HG03469 (cell line): Measurements from ENCODE around the gene GGCX.
"Not testable (repeated sequence)": the region's sequence is repeated elsewhere in the genome, so short reads cannot be mapped to it uniquely, and the experiment has no call there.

Experiments used
- ATAC-seq: cut with Tn5 transposase; IDR thresholded peaks from one replicate; pipeline ENCODE4 v1.9.1; 2021; ENCODE audit warnings: mild to moderate bottlenecking, moderate library complexity, moderate number of reproducible peaks; ENCODE audit not compliant: unreplicated experiment

The GGCX gene

DNA sequence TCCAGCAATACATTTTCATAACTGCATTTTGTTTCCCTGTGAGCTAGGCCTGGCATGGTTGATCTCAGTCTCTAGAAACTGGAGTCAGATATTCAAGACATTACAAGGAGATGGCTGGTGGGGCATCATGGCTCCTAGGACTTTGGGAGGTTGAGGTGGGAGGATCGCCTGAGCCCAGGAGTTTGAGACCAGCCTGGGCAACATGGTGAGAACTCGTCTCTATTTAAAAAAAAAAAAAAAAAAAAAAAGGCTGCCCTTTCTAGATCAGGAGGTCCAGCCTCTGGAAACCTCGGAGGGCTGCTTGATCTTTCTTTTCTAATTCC lies 15.7 kb upstream of the GGCX start:
- ATAC-seq, result no peak

DNA sequence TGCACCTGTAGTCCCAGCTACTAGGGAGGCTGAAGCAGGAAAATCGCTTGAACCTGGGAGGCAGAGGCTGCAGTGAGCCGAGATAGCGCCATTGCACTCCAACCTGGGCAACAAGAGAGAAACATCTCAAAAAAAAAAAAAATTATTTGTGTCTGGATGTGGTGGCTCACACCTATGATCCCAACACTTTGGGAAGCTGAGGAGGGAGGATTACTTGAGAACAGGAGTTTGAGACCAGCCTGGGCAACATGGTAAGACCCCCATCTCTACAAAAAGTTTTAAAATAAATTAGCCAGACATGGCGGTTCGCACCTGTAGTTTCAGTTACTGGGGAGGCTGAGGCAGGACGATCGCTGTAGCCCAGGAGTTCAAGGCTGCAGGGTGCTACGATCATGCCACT lies 14.4 kb upstream of the GGCX start:
- no peak for ATAC-seq

DNA sequence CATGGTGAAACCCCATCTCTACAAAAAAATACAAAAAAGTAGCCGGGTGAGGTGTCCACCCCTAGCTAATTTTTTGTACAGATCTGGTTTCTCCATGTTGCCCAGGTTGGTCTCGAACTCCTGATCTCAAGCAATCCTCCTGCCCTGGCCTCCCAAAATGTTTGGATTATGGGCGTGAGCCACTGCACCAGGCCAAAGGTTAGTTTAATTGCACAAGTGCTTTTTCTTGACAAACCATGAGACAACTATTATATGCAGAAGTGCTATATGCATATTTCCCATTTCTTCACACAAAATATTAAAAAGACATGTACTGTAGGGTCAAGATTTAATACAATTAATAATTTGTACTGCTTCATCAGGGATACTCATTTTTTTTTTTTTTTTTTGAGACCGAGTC lies 5.0 kb upstream of the GGCX start:
- ATAC-seq, result no peak

DNA sequence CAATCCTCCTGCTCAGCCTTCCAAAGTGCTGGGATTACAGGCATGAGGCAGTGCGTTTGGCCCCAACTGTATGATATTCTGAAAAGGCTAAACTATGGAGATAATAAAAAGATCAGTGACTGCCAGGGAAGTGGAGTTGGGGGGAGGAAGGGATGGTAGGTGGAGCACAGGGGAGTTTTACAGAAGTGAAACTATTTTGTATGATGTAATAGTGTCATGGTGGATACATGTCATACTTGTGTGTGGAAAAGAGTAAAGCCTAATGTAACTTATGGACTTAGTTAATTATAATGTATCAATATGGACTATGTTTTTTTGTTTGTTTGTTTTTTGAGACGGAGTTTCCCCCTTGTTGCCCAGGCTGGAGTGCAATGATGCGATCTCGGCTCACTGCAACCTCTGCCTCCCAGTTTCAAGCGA lies 2.9 kb upstream of the GGCX start:
- ATAC-seq, result no peak

DNA sequence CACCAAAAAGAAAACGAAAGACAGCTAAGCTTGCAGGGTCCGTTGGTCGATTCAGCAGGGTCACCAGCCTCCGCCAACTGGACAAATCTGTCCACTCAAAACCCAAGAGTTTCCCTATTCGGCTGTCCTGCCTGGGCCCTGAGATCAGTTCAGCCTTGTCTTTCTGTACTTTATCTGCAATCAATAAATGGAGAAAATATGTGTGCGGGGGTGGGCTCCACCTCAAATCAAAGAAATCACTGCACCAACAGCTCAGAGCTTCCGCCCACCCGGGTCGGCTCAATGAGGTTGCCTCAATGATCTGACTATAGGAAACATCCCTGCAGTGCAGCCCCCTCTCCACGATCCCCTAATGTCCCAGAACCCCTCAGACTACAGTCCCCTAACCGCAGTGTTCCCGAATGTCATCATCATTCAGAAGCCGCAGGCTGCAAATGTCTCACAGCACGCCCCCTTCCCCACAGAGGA lies 447 bp downstream of the GGCX start:
- ATAC-seq, result peak; percentile 12

DNA sequence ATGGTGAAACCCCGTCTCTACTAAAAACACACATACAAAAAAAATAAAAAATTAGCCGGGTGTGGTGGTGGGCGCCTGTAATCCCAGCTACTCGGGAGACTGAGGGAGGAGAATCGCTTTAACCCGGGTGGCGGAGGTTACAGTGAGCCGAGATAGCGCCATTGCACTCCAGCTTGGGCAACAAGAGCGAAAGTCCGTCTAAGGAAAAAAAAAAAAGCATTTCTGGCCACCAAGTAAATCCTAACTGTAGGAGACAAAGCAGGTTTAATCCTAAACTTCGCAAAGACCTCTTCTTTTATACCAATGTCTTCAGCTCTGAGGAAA lies 928 bp downstream of the GGCX start:
- ATAC-seq, result not testable (repeated sequence)

DNA sequence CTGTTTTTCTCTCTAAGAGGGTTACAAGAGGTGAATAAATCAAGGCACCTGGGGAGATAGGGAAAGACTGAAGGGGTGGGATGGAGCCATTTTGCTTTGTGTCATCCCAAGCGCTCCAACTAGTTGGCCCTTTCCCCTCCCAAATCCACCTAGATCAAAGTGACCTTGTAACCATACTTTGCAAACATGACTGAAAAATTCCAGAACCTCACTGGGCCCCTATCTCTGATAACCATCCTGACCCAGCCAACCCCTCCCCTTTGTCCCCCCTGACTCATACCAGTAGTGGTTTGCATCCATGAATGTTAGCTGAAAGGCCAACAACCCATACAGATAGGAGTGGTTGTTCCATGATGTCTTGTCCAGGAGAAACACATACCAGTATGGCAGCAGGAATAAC lies 3.1 kb downstream of the GGCX start:
- ATAC-seq, result no peak

DNA sequence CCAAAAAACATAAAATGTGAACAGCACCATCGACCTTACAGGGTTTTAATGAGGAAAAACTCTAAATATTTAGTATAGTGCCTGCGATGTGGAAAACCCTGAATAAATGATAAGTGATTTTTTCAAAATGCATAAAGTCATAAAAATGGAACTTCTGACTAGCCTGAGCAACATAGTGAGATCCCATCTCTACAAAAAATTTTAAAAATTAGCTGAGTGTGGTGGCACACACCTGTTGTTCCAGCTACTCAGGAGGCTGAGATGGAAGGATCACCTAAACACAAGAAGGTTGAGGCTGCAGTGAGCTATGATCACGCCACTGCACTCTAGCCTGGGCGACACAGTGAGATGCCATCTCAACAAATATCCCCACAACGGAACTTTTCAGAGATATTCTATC lies 4.2 kb downstream of the GGCX start:
- no peak for ATAC-seq

DNA sequence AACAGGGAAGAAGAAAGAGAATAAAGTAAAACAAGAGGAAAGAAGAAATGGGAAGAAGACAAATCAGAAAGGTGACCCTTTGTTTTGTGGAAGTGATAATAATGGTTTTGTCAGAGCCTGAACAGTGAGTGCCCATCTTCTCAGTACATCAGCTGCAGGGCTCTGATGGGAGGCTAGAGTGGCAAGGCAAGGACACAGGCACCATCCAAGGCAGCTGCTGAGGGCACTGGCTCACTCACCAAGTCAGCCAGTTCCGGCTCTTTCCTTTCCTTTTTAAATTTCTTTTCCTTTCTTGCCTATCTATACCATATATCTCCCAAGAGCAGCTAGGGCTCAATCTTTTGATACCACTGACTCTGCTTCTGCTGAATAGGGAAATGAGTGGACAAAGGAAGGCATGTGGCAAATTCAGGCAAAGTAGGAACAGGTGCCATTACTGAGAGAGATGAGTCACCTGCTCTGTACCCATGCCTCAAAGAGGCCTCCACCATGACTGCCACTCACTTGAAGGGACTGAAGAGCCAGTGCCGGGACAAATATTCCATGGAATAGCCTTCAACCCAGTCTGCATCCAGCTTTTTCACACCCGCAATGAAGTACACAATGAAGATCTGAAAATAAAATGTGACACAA lies 6.2 kb downstream of the GGCX start:
- no peak for ATAC-seq

DNA sequence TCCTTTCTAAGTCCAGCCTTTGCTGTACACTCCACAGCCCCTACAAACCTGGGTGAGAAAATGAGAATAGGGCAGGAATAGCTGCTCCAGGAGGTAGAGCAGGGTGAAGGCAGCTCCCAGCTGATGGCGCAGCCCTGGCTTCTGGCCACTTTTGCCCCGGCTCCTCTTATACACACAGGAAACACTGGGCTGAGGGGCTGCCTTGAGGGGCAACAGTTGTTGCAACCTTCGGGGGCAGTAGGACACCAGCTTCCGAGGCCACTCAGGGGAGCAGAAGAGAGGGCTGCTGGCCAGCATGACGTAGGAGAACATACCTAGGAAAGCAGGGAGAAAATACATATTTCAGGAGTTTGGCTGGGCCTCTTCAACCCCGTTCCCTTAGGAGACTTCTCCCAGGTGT lies 8.1 kb downstream of the GGCX start:
- no peak for ATAC-seq

DNA sequence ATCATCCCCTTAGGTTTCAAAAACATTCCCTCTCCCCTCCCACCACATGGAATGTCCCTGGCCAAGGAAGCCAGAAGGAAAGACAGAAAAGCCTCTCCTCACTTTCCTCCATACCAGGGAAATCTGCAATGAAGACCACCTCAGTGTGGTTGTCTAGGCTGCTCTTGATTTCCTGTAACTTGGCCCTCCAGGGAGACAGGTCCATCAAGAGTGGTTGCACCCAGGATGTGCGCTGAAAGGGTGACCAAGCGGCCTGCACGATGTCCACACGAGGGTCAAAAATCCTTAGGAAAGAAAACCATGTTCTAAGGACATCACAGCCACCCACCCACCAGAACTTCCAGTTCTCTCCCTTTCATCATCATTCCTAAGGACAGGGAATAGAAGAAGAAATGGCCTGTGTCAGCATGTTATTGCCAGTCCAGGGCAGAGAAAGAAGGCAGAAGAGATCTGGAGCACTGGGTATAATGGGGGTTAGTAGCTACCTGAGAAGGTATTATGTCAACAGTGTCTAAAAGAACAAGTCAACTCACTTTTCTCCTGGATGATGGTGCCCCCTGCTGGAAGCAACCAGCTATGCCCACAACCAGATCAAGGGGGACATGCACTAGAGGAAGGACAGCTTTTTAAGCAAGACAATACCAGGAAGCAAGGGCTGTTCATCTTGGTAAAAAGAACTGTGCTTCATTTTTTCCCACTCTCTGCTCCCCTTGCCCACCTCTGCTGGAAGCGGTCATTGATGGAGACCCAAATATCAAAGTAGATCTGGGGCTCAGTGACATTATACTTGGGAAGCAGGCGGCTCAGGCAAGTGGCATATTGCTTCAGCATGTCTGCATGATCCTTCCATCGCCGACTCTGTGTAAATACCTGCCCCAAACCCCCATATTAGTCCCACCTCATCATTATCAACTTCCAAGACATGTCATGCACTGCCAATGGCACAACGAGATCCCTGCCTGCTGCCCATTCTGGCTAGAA lies 9.3 kb downstream of the GGCX start:
- ATAC-seq, result no peak

DNA sequence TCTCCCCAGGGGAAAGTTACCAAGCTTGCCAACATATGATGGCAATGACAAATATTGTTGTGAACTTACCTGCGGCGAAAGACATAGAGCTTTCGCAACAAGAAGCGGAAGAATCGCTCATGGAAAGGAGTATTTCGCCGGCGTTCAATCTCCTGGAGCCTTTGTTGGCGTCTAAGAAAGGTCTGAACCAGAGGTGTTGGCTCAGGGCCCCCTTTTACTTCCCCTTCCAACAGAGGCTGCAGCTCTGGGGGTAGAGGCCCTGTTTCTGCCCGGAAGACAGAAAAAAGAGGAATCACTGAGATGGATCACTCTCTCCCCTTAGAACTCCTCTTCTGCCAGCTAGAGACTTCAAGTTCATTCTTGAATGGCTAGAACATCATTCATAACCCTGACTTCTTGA lies 10.8 kb downstream of the GGCX start:
- ATAC-seq, result no peak

DNA sequence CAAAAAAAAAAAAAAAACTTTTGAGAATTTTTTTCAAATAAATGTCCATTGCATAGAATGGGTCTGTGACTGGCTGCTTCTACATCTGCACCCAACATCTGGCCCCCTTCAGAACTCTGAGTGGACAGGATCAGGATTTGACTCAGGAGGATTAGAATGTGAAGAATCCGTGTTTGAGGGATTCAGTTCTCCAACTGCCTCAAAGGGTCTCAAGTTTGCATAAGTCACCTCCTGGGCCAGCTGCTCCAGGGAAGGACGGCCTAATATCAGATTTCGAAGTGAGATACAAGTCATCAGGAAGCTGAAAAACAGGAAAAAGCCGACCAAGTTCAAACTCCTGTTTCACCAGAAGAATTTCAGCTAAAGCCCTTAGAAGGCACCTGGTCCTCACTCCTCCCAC lies 11.5 kb downstream of the GGCX start:
- ATAC-seq, result no peak

DNA sequence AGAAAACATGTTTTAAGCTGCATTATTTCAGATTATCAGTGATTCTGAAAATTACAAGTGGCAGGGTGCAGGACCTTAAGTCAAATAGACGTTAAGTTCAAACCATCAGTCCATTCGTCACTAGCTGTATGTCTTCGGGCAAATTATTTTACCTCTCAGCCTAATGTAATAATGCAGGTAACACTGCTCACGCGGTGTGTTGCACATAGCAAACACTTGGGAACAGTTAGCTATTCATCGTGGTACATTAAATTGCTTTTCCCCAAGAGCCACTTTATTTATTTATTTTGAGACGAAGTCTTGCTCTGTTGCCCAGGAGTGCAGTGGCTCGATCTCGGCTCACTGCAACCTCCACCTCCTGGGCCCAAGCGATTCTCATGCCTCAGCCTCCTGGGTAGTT lies 12.2 kb downstream of the GGCX start:
- no peak for ATAC-seq

DNA sequence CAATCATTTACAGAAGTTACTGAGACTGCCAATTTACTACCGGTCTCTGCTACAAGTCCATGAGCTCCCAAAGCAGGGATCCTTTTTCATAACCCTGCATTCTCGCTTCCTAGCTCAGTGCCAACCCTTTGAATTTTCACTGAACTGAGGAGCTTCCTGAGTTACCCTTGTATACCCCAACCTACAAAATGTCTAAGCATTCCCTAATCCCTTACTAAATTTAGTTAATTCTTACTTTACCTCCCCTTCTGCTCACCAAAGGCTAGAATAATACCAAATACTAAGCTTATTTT lies 12.7 kb downstream of the GGCX start:
- no peak for ATAC-seq

DNA sequence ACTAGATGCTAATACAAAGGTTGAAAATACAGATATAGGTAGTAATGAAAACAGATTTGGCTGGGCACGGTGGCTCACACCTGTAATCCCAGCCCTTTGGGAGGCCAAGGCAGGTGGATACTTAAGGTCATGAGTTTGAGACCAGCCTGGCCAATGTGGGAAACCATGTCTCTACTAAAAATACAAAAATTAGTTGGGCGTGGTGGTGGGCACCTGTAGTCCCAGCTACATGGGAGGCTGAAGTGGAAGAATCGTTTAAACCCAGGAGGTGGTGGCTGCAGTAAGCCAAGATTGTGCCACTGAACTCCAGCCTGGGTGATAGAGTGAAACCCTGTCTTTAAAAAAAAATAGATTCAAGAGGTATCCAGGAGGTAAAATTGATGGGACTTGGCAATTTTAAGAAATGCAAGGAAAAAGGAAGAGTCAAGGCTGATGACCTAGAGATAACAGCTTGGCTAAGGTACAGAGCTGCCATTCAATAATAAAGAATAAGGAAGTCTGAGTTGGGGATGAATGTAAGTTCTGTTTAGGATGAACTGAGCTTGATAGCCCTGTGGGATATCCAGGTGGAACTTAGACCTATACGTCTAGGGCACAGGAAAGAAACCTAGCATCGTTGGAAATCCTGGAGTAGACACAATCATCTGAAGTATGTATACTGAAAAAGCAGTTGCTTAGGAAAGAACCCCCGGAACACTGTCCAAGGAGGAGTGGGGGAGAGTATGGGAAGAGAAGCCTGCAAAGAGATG lies 13.3 kb downstream of the GGCX start:
- no peak for ATAC-seq

DNA sequence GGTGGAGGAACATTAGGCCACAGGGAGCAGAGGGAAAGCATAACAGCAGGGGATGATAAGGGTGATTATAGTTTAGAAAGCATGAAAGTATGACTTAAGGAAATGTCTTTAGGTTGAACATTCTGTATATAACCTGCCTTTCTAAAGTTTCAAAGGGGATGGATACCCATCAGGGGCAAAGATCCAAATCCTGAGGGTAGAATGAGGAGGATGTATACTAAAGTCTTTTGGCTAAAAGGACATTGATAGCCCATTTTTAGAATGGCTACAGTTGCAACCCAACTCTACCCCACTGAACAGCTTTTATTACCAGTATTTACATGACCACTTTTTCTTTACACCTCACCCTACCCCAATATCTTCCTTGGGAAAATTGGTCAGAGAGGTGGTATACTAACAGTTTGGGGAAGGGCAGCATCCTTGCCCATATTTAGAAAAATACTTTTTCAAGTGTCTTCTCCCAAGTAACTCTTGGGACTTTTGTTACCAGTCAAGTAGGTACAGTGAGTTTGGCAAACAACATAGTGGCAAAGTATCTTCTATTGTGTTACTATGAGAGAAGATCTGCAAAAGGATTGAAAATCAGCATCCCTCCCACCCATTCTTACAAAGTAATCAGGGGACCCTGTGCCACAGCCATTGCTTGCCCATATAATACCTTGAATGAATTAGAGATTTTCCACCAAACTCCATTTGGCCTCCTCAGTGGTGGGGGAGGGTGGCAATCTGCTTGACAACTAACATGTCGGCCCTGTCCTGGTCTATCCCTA lies 14.0 kb downstream of the GGCX start:
- no peak for ATAC-seq

DNA sequence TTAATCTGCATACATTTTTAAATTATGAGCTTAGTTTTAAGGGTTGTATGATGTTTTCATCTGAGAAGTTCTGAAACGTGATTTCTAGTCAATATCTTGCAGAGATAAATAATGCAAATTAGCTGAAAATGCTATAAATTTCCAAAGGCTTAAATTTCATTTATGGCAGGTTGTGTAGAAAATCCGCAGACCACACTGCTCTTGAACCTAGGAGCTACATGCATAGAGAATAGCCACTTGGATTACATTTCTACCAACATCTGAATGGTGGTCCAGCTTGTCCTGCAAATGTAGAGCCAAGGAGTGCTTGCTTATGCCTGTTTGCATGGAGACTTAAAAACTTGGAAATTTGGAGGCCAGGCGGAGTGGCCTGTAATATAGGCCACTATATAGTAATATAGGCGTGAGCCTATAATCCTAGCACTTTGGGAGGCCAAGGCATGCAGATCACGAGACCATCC lies 15.5 kb downstream of the GGCX start:
- ATAC-seq, result no peak

DNA sequence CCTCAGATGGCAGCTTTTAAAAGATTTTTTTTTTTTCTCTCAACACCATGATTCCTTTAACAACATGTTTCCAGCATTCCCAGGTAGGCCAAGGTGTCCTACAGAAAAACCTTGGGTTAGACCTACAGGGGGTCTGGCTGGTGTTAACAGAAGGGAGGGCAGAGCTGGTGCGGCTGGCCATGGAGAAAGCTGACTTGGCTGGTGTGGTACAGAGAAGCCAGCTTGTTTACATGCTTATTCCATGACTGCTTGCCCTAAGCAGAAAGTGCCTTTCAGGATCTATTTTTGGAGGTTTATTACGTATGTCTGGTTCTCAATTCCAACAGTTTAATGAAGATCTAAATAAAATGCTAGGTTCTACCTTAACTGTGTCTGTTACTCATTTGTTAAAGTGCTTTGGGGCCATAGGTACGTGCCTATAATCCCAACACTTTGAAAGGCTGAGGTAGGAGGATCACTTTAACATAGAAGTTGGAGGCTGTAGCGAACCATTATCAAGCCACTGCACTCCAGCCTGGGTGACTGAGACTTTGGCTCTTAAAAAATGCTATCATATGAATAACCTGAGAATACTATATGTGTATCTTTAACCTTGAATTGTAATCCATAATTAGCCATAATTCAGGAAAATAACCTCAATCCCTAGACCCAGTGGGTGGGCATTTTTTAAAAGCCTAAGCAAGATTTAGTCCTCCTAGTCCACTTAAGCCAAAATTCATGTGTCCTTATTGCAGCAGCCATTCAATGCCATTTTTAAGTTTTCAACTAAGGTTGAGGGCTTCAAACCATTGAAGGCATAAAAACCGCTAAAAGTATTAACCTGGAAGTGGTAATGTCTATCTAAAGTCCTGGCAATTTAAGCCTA lies 16.1 kb downstream of the GGCX start:
- not testable (repeated sequence) for ATAC-seq

DNA sequence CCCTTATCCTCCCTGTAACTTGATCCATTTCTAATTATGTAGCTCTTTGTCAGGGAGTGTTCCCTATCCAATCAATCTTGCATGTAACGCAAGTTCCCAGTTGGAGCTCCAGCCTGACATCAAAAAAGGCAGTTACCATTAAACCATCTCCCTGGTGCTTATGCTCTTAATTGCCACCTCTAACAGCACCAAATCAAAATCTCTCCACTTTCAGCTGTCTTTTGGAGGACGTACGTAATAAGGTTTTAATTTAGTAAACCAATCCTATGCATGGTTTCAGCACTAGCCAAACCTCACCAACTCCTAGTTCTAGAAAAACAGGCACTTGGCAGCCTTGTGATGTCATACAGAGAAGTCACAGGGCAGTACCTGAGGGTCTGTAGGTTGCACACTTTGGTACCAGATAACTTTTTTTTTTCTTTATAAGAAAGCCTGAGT lies 17.0 kb downstream of the GGCX start:
- not testable (repeated sequence) for ATAC-seq
